GM12872 (cell line): ENCODE measurements around the gene DDX52.

Source experiments
- TF ChIP-seq, protein P1 (sequence below): IDR thresholded peaks from 3 replicates; pipeline ENCODE4 v1.5.1; 2011; ENCODE audit warnings: low read depth, mild to moderate bottlenecking, low read length, moderate library complexity; ENCODE audit not compliant: insufficient read depth

The DDX52 gene

DNA sequence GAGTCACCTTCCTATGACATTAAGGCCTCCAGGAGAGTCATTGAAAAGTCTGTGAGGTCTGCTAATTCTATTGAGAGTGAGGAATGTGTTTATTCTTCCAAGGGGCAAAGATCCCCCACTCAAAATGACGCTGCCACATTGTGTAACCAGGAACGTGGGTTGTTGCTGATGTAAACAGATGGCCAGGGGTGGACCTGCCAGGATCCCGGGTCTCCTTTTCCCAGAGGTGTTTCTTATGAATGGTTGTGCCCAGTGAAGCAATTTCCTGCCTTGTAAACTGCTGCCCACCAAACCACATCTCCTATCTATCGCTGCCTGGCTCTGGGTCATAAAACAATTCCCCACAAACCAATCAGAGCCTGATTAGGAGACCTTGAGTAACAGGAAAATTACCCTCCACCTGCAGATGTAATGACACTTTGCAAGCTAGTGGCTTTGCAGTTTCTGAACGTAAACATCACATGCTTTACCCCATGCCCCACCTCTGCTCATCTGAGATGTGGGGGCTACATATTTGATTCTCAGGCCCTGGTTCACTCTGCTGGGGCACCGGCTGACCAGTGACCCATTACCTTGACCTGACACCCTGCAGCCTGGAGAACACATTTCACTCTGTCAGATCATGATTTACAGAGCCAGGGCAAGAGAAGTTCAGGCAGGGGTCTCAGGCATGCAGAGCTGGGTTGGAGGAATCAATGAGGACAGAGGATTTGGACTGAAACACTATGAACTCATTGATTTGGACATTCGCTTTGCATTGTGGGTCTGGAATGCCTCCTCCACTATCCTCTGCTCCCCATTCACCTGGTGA is 33.1 kb upstream of the DDX52 start:
- TF ChIP-seq, protein P1, sequence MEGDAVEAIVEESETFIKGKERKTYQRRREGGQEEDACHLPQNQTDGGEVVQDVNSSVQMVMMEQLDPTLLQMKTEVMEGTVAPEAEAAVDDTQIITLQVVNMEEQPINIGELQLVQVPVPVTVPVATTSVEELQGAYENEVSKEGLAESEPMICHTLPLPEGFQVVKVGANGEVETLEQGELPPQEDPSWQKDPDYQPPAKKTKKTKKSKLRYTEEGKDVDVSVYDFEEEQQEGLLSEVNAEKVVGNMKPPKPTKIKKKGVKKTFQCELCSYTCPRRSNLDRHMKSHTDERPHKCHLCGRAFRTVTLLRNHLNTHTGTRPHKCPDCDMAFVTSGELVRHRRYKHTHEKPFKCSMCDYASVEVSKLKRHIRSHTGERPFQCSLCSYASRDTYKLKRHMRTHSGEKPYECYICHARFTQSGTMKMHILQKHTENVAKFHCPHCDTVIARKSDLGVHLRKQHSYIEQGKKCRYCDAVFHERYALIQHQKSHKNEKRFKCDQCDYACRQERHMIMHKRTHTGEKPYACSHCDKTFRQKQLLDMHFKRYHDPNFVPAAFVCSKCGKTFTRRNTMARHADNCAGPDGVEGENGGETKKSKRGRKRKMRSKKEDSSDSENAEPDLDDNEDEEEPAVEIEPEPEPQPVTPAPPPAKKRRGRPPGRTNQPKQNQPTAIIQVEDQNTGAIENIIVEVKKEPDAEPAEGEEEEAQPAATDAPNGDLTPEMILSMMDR, result no peak

DNA sequence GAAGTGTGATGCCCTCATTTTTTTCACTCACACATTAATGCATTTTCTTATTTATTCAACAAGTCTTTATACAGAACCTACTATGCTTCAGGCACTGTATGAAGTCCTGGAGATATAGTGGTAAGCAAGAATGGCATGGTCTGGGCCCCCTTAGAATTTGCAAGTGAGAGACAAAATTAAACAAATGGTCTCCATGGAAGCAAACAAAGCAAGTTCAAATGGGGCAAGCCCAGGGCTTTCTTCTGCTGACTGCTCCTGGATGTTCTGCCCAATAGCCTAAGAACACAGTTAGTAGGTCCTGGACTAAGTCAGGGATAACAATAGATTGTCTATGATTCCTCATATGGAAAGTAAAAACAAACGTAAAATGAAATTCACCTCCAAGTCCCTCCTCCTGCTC is 31.3 kb upstream of the DDX52 start:
- TF ChIP-seq, protein P1, result no peak

DNA sequence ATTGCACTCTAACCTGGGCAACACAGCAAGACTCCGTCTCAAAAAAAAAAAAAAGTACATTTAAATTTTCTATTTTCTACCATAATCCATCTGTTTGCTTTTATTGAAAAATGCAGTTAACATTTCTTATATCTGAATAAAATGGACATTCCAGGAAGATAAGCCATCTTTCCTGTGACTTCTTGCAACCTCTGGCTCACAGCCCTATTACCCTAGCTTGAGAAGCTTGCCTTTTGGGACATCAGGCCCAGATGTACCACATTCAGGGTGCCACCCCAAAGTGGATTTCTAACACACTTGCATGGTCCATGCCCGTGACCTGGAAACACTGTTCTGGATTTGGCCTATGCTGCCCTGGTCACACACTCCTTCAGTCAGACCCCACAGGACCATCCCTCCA is 30.1 kb upstream of the DDX52 start:
- TF ChIP-seq, protein P1, result no peak

DNA sequence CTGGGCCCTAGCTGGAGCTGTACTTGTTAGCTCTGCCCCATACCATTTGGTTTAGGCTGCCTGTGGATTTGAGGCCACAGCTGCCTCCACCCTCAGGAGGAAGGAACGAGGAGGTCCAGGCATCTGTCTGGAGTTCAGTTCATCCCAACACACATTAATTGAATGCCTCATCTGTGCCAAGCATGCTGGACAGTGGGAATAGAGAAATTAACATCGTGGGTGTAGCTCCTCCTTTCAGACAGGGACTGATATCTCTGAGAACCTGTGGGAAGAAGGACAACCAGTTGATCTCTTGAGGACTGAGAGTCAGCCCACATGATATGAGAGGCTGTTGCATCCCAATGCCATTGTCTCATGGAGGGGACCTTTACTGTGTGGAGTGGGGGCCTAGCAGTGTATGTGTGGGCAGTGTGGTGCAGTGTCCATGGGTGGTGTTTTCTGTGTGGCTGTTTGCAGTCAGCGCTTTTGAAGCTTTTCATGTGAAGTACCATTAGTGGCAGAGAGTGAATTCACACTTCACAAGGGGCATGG is 29.4 kb upstream of the DDX52 start:
- TF ChIP-seq, protein P1, result no peak

DNA sequence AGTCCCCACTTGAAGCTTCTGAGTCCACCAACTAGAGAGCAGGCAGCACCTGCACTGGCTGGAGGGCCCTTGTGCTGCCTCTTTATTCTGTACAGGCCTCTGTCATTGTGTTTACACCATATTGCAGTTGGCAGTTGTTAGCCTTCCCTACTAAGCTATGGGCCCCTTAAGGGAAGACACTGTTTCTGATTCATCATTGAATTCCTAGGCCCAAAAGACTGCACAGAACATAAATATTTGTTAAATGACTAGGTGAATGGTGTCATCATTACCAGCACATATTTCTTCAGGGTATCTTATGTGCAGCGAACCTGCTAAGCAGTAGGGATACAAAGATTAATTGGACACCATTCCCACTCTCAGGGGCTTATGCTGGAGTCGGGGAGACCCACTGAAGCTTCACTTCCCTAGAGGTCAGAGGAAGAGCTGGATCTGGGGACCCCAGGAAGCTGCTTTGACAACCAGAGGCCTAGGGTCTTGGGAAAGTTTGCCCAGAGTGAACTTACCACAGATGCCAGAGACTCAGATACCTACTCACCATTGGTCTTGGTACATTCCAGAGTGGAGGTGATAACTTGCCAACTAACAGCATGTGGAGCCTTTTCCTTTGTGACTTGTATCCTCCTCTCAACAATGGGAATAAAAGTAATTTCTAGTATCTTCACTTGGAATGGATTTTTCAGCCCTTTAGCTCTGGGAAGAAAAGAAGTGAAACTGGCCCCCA is 28.7 kb upstream of the DDX52 start:
- TF ChIP-seq, protein P1, result no peak

DNA sequence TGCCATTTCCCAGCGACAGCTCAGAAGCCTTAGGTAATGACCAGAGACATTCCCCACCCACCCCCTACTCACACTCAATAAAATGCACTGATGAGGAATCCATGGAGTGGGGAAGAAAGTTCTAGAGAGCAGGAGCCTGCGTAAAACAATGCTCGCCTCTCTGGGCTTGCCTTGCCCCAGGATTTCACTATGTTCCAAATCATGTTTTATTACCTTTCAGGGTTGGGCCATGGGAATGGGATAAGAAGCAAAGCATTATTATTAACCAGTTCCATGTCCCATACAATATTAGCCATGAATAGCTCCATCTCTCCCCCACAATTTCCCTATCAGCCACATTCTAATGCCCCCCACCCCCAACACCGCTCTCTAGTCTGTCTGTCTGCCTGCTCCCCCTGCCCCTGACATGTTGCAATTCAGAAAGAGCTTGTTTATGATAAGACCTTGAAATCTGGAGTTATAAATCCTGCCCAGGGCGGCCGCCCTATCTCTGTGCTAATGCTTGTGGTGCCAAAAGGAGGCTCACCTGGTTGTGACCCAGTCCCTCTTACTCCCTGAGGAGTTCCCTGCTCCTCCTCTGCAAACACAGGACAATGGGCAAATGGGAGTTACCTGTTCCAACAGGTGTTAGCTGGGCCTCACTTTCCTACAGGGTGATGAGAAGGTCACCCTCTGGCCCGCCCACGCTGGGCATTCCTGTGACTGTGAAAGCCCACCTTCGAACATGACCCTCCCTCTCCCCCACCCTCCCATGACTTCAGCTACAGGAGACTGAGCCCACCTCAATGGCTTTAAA is 28.0 kb upstream of the DDX52 start:
- TF ChIP-seq, protein P1, result no peak

DNA sequence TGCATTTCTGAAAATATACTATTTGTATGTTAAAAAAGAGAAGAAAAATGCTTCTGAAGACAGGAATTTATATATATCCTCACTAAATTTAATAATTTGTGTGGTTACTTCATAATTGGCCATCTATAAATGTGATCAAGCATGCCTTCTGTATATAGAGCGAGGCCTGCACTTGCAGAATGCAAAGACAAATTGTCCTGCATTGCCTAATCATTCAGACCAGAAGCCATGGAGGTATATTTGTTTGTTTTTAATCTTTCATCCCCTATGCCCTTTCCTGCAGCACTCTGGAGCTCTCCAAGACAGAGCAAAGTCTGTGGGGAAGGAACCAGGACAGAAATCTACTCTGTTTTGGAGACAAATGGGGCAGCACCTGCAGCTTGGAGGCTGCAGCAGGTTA is 23.8 kb upstream of the DDX52 start:
- TF ChIP-seq, protein P1, result no peak
